Measurements from ENCODE around the gene SMOC1.

GRCh38 chr14:69865701-69866365 lies 13.4 kb upstream of the SMOC1 start:
- TF ChIP-seq POLR2AphosphoS5 (IDR thresholded peaks at IDR 0.05; ENCODE audit: control insufficient read depth, insufficient read depth, low read depth, low read length) (no peak), SAP30 (IDR thresholded peaks at IDR 0.05; ENCODE audit: borderline replicate concordance, insufficient read depth, low read depth, low read length, poor library complexity, severe bottlenecking) (no peak), USF2 (CRISPR knock-in tag; IDR thresholded peaks at IDR 0.05) (no peak), KDM4B (IDR thresholded peaks at IDR 0.05; ENCODE audit: borderline replicate concordance in 2 of 2, low read depth in 1 of 2) (no peak), NFRKB (IDR thresholded peaks at IDR 0.05; ENCODE audit: low read depth) (no peak), BRD9 (IDR thresholded peaks at IDR 0.05; ENCODE audit: low read depth, partially characterized antibody) (no peak), SMAD2 (IDR thresholded peaks at IDR 0.05; ENCODE audit: low read depth, low read length) (no peak), ZNF239 (CRISPR knock-in tag; IDR thresholded peaks at IDR 0.05) (no peak), ZBTB33 (CRISPR knock-in tag; IDR thresholded peaks at IDR 0.05) (no peak)
